ENCODE measurements around the gene DGKG. TPM values are rescaled to one million over a fixed set of nuclear protein-coding genes. Genes with fewer than 3 reads are reported as not detected.

The DGKG gene
- total and polyA plus RNA-seq, 9 of the 15 experiments (the other 6 are each of a cell fraction or from before 2014, with no cell fraction given): 0.01 to 0.36 (median 0.15) TPM

DNA sequence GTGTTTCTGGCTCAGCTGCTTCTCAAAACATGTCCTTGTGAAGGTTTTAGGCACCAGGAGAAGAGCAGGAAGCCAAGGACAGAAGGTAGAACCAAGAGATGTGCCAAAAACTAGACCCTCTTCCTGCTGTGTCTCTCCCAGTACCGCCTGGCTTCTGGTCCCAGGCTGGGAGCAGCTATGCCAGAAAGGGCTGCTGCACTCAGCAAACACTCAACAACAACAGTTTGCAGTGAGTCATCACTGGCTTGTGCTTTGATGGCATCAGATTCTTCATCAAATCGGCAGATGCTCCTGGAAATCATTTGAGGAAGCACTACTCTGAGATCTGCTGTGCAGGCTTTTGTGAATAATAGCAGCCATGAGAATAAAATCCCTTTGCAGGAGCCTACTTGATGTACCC is 63.2 kb downstream of the DGKG start:
- no peaks in the 10 kb centered on the region for H3K79me2 ChIP-seq (ENCODE audit: control insufficient read depth, insufficient read depth, low read length)
- ChIA-PET CTCF (ENCODE audit: low intra/inter-chr PET ratio) (no interaction called here), POLR2A (no interaction called here)
- intact Hi-C loops (cut with micrococcal nuclease) (no loop called here), in situ Hi-C loops (cut with MboI) (no loop called here)
- WGBS (ENCODE audit: insufficient coverage, low coverage, missing lambda C conversion rate): 0% methylated on average over 2 of the region's 2 CpGs
- H3K36me3 ChIP-seq (ENCODE audit: control insufficient read depth, insufficient read depth, low read length): no peaks in the 10 kb centered on the region
- no peak overlapping the region for H3K4me2 ChIP-seq (ENCODE audit: insufficient read depth, low read length)
- peaks cover 0 to 28% of the 10 kb centered on the region in 2 experiments; a peak in 3 of 5 replicates for H3K27me3 ChIP-seq (ENCODE audit: control insufficient read depth in 2 of 2, insufficient read depth in 2 of 2, low read length in 2 of 2)
- BruUV-seq (replicated peaks): no TSS peak
- H3K9ac ChIP-seq (ENCODE audit: insufficient read depth in 1 of 2, low read depth in 2 of 2, low read length in 2 of 2): no peak overlapping the region
- ATAC-seq: no peak
- no peak for FAIRE-seq
- no peaks in the 10 kb centered on the region for H3K9me3 ChIP-seq (replicated peaks; ENCODE audit: control insufficient read depth, insufficient read depth, low read depth, low read length)
- no peaks in the 10 kb centered on the region for H3K9me1 ChIP-seq (ENCODE audit: control insufficient read depth, insufficient read depth, low read length)
- 0 out of 2 replicates have a peak, but pooled peaks have one; percentile 12 for TF ChIP-seq JUND (IDR thresholded peaks at IDR 0.05; ENCODE audit: borderline replicate concordance, low read depth, low read length)
- TF ChIP-seq JUND (tag; IDR thresholded peaks at IDR 0.05; ENCODE audit: borderline replicate concordance, low read depth, low read length): no peak
- TF ChIP-seq, protein P1, sequence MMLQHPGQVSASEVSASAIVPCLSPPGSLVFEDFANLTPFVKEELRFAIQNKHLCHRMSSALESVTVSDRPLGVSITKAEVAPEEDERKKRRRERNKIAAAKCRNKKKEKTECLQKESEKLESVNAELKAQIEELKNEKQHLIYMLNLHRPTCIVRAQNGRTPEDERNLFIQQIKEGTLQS (IDR thresholded peaks at IDR 0.05): peak; percentile 30; the same call in 1 of the 2 replicates
- TF ChIP-seq, protein P1 (CRISPR knock-in tag; conservative IDR thresholded peaks at IDR 0.05): no peak
- peak; percentile 77 for TF ChIP-seq FOSL1 (tag; conservative IDR thresholded peaks at IDR 0.05)
- TF ChIP-seq, protein P2, sequence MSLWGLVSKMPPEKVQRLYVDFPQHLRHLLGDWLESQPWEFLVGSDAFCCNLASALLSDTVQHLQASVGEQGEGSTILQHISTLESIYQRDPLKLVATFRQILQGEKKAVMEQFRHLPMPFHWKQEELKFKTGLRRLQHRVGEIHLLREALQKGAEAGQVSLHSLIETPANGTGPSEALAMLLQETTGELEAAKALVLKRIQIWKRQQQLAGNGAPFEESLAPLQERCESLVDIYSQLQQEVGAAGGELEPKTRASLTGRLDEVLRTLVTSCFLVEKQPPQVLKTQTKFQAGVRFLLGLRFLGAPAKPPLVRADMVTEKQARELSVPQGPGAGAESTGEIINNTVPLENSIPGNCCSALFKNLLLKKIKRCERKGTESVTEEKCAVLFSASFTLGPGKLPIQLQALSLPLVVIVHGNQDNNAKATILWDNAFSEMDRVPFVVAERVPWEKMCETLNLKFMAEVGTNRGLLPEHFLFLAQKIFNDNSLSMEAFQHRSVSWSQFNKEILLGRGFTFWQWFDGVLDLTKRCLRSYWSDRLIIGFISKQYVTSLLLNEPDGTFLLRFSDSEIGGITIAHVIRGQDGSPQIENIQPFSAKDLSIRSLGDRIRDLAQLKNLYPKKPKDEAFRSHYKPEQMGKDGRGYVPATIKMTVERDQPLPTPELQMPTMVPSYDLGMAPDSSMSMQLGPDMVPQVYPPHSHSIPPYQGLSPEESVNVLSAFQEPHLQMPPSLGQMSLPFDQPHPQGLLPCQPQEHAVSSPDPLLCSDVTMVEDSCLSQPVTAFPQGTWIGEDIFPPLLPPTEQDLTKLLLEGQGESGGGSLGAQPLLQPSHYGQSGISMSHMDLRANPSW (CRISPR knock-in tag; IDR thresholded peaks at IDR 0.05): no peak
- TF ChIP-seq FOXK2 (conservative IDR thresholded peaks at IDR 0.05 in 1 of 2, IDR thresholded peaks at IDR 0.05 in 1 of 2; ENCODE audit: low read depth in 2 of 2): no peak
- no peak overlapping the region for H3K4me3 ChIP-seq
- H4K20me1 ChIP-seq (replicated peaks; ENCODE audit: control insufficient read depth, insufficient read depth, low read length): 0 out of 2 replicates have a peak, but pooled peaks cover 5% of the 10 kb centered on the region
- no peak overlapping the region for H3K27ac ChIP-seq (ENCODE audit: extremely low read depth, low read depth, low read length)
- no peak for DNase-seq (ENCODE audit: extremely low read depth in 1 of 4, low spot score in 3 of 4)
- no peak overlapping the region for H2AFZ ChIP-seq (ENCODE audit: low read depth, low read length)
- no peaks in the 10 kb centered on the region for H3K4me1 ChIP-seq (replicated peaks in 1 of 2; ENCODE audit: control insufficient read depth in 2 of 2, insufficient read depth in 2 of 2, low read length in 2 of 2)
